Measurements from ENCODE around the gene RUNX1.

The RUNX1 gene

GRCh38 chr21:34909492-34910292 is 139.4 kb downstream of the RUNX1 start:
- Histone ChIP-seq H3K4me3 (ENCODE audit: low read depth, low read length) (no peak overlapping the region), H3K36me3 (no peaks in the 10 kb centered on the region), H3K9me3 (ENCODE audit: severe bottlenecking) (no peaks in the 10 kb centered on the region), H3K27me3 (ENCODE audit: insufficient read depth, low read depth, severe bottlenecking) (peaks cover 95% of the 10 kb centered on the region), H3K27ac (no peak overlapping the region)
- DNase-seq = no peak
- TF ChIP-seq, protein P1, sequence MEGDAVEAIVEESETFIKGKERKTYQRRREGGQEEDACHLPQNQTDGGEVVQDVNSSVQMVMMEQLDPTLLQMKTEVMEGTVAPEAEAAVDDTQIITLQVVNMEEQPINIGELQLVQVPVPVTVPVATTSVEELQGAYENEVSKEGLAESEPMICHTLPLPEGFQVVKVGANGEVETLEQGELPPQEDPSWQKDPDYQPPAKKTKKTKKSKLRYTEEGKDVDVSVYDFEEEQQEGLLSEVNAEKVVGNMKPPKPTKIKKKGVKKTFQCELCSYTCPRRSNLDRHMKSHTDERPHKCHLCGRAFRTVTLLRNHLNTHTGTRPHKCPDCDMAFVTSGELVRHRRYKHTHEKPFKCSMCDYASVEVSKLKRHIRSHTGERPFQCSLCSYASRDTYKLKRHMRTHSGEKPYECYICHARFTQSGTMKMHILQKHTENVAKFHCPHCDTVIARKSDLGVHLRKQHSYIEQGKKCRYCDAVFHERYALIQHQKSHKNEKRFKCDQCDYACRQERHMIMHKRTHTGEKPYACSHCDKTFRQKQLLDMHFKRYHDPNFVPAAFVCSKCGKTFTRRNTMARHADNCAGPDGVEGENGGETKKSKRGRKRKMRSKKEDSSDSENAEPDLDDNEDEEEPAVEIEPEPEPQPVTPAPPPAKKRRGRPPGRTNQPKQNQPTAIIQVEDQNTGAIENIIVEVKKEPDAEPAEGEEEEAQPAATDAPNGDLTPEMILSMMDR (IDR thresholded peaks at IDR 0.05; ENCODE audit: low read depth, low read length) = no peak

- no peak for DNase-seq
- Histone ChIP-seq H3K9me3 (ENCODE audit: severe bottlenecking) (no peaks in the 10 kb centered on the region), H3K27ac (no peak overlapping the region), H3K4me3 (ENCODE audit: low read depth, low read length) (no peak overlapping the region), H3K36me3 (no peaks in the 10 kb centered on the region), H3K27me3 (ENCODE audit: insufficient read depth, low read depth, severe bottlenecking) (peaks cover 91% of the 10 kb centered on the region)
- TF ChIP-seq, protein P1 (IDR thresholded peaks at IDR 0.05; ENCODE audit: low read depth, low read length) = no peak
These were observed 140.6 kb downstream of the RUNX1 start for GRCh38 chr21:34908419-34909055.

DNA sequence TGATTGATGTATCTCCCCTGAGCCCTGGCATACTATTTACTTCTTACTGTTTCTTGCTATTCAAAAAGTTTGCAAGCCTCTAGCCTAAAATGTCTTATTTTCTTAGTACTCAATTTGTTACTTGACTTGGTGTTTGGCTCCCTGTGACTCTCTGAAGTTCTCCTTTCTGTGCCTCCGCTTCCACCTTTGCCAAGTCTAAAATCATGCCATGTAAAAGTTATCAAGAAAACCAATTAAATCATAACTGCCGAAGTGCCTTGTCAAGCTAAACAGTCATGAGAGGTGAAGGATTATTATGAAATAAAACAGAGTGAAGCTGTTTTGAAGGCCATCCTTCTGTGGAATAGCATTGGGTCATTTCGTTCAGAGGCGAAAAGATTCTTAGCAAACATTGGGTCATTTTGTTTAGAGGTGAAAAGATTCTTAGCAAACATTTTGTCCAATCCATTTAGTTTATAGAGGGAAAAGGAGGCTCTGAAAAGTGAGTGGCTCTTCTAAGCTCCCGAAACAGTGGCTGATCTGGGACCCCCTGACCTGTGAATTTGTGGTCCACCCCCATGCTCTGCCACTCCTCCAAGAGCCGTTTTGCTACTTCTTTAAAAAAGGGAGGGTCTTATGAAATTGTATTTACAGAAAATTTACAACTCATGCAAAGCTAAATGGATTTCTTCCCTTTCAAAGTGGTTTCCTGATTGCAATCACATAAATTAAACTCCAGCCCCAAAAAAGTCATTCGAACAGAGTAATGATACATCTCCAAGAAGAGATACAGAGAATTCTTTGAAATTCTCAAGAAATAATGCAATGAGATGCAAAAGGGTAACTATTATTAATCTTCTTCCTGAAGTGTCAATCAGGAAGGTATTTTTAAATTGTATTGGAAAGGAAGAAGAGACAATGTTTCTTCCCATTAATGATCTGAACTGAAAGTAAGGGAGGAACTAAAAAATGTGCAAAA is 141.4 kb downstream of the RUNX1 start:
- TF ChIP-seq, protein P1 (IDR thresholded peaks at IDR 0.05; ENCODE audit: low read depth, low read length) = no peak
- no peak for DNase-seq
- Histone ChIP-seq H3K9me3 (ENCODE audit: severe bottlenecking) (no peaks in the 10 kb centered on the region), H3K36me3 (no peaks in the 10 kb centered on the region), H3K27me3 (ENCODE audit: insufficient read depth, low read depth, severe bottlenecking) (peaks cover 90% of the 10 kb centered on the region), H3K4me3 (ENCODE audit: low read depth, low read length) (no peak overlapping the region), H3K27ac (no peak overlapping the region)

- Histone ChIP-seq H3K27me3 (ENCODE audit: insufficient read depth, low read depth, severe bottlenecking) (peaks cover 90% of the 10 kb centered on the region), H3K27ac (no peak overlapping the region), H3K4me3 (ENCODE audit: low read depth, low read length) (no peak overlapping the region), H3K9me3 (ENCODE audit: severe bottlenecking) (no peaks in the 10 kb centered on the region), H3K36me3 (no peaks in the 10 kb centered on the region)
- no peak for DNase-seq
- TF ChIP-seq, protein P1 (IDR thresholded peaks at IDR 0.05; ENCODE audit: low read depth, low read length) = no peak
These were observed 142.7 kb downstream of the RUNX1 start for GRCh38 chr21:34906401-34906800.

GRCh38 chr21:34905218-34905537 is 143.9 kb downstream of the RUNX1 start:
- no peak for DNase-seq
- Histone ChIP-seq H3K27me3 (ENCODE audit: insufficient read depth, low read depth, severe bottlenecking) (peaks cover 88% of the 10 kb centered on the region), H3K4me3 (ENCODE audit: low read depth, low read length) (no peak overlapping the region), H3K36me3 (no peaks in the 10 kb centered on the region), H3K27ac (no peak overlapping the region), H3K9me3 (ENCODE audit: severe bottlenecking) (no peaks in the 10 kb centered on the region)
- TF ChIP-seq, protein P1 (IDR thresholded peaks at IDR 0.05; ENCODE audit: low read depth, low read length) = no peak
